Measurements from ENCODE around the gene AMH.

GRCh38 chr19:2255982-2256685 lies 7.0 kb downstream of the AMH start, which contains the start of gene JSRP1:
- TF ChIP-seq POLR2A (IDR thresholded peaks at IDR 0.05; ENCODE audit: low read depth, low read length): no peak
- no peak for TF ChIP-seq CTCF (conservative IDR thresholded peaks at IDR 0.05; ENCODE audit: low read depth, low read length)
- TF ChIP-seq MAZ (IDR thresholded peaks at IDR 0.05; ENCODE audit: borderline replicate concordance, low read depth, low read length): no peak
- no peak for TF ChIP-seq RCOR1 (IDR thresholded peaks at IDR 0.05; ENCODE audit: insufficient replicate concordance, low read length)
- TF ChIP-seq CEBPB (IDR thresholded peaks at IDR 0.05; ENCODE audit: low read depth, low read length): no peak
- TF ChIP-seq BHLHE40 (IDR thresholded peaks at IDR 0.05; ENCODE audit: low read depth, low read length): no peak
- TF ChIP-seq RAD21 (IDR thresholded peaks at IDR 0.05; ENCODE audit: low read length): no peak
- TF ChIP-seq NFE2L2 (IDR thresholded peaks at IDR 0.05; ENCODE audit: low read depth, low read length): no peak
- no peak for TF ChIP-seq RFX5 (IDR thresholded peaks at IDR 0.05; ENCODE audit: low read depth, low read length)

Data from IMR-90 (cell line).